Ascending aorta (tissue), 2 donors: Measurements from ENCODE around the gene PRMT3. TPM values are rescaled to one million over a fixed set of nuclear protein-coding genes. Genes with fewer than 3 reads are reported as not detected.
"Not testable (repeated sequence)": the region's sequence is repeated elsewhere in the genome, so short reads cannot be mapped to it uniquely, and the experiment has no call there.

Experiments used
- DNase-seq, 2 donors: peaks; one replicate each; pipeline ENCODE4 v3.0.0-alpha.2; 2019; ENCODE audit warnings: low spot score in 2 of 2
- H3K27ac ChIP-seq, 2 donors: fragments of 200-600 bp; sonication (generic); one replicate each; pipeline ENCODE4 v1.5.1; 2016 to 2017; ENCODE audit warnings: mild to moderate bottlenecking in 1 of 2
- H3K27me3 ChIP-seq: fragments of 200-600 bp; sonication (generic); one replicate; pipeline ENCODE4 v1.5.1; 2017
- H3K36me3 ChIP-seq, 2 donors: fragments of 200-600 bp; sonication (generic); one replicate each; pipeline ENCODE4 v1.5.1; 2016
- H3K4me1 ChIP-seq, 2 donors: fragments of 200-600 bp; sonication (generic); one replicate each; pipeline ENCODE4 v1.5.1; 2016 to 2017; ENCODE audit warnings: mild to moderate bottlenecking in 1 of 2
- H3K4me3 ChIP-seq, 2 donors: fragments of 200-600 bp; sonication (generic); one replicate each; pipeline ENCODE4 v1.5.1; 2016 to 2017; ENCODE audit warnings: mild to moderate bottlenecking in 1 of 2
- H3K9me3 ChIP-seq, 2 donors: fragments of 200-600 bp; sonication (generic); one replicate each; pipeline ENCODE4 v1.5.1; 2016
- intact Hi-C: fragments of 100-400 bp; cut with DNase I; formaldehyde crosslinking; loops from one replicate; pipeline ENCODE4 v1.15.1; 2023
- total RNA-seq: library from RNA; depleted of rRNA; stranded (reverse); fragments of >200 nt; gene quantifications from one replicate; pipeline ENCODE4 v1.1.0, GENCODE V29; 2016
- TF ChIP-seq, protein P1 (sequence below), 3 experiments: fragments of 200-600 bp in 2 of 3; fragments of 450-650 bp in 1 of 3; sonication (generic) in 2 of 3; IDR thresholded peaks; one replicate each; pipeline ENCODE4 v1.5.1; 2016 to 2019; ENCODE audit warnings: antibody characterized with exemption in 3 of 3, mild to moderate bottlenecking in 1 of 3, moderate library complexity in 1 of 3

PRMT3 gene
- total RNA-seq, 1 donor from 2014 or later: 1.2 TPM

DNA sequence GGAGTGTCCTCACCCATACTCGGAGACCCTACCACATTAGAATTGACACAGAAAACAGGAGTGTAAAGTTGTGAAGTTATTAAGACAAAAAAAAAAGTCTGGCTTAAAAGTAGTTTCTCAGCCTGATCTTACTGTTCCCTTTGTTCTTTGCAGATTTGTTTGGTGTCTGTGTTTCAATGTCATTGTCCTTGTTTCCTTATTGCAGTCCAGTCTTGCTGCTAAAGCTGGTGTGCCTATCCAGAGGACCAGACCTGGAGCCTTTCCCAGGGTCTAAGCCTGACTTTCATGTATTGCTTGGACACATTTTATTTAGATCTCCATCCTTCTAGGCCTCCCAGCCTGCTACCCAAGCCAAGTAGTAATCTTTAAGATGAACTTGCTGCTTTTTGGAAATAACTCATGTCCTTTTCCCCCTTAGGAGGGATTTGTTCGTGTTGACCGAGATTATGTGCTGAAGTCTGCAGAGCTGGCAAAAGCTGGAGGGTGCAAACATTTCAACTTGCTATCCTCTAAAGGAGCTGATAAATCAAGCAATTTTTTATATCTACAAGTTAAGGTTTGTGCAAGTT is 11.3 kb upstream of the PRMT3 start:
- Histone ChIP-seq H3K27ac (no peak overlapping the region), H3K27me3 (no peaks in the 10 kb centered on the region), H3K36me3 (peaks cover 24 to 31% of the 10 kb centered on the region in 2 donors), H3K9me3 (no peaks in the 10 kb centered on the region), H3K4me3 (no peak overlapping the region), H3K4me1 (no peaks in the 10 kb centered on the region)
- no peak for DNase-seq
- intact Hi-C loops: no loop called here
- TF ChIP-seq, protein P1, sequence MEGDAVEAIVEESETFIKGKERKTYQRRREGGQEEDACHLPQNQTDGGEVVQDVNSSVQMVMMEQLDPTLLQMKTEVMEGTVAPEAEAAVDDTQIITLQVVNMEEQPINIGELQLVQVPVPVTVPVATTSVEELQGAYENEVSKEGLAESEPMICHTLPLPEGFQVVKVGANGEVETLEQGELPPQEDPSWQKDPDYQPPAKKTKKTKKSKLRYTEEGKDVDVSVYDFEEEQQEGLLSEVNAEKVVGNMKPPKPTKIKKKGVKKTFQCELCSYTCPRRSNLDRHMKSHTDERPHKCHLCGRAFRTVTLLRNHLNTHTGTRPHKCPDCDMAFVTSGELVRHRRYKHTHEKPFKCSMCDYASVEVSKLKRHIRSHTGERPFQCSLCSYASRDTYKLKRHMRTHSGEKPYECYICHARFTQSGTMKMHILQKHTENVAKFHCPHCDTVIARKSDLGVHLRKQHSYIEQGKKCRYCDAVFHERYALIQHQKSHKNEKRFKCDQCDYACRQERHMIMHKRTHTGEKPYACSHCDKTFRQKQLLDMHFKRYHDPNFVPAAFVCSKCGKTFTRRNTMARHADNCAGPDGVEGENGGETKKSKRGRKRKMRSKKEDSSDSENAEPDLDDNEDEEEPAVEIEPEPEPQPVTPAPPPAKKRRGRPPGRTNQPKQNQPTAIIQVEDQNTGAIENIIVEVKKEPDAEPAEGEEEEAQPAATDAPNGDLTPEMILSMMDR (IDR thresholded peaks at IDR 0.05): no peak

DNA sequence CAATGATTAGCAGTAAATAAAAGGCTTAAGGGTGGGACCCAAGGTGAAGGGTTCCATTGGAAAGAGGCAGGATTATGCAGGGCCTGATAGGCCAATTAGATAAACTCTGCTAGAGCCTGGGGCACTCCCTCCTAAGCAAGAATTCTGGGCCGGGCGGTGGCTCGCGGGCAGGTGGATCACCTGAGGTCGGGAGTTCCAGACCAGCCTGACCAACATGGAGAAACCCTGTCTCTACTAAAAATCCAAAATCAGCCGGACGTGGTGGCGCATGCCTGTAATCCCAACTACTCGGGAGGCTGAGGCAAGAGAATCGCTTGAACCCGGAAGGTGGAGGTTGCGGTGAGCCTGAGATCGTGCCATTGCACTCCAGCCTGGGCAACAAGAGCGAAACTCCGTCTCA is 1.5 kb upstream of the PRMT3 start:
- H3K27ac ChIP-seq, H3K27me3 ChIP-seq, DNase-seq, H3K4me3 ChIP-seq, H3K9me3 ChIP-seq, H3K4me1 ChIP-seq: not testable (repeated sequence)
- peaks cover 10 to 24% of the 10 kb centered on the region in 2 donors for H3K36me3 ChIP-seq
- intact Hi-C loops: loop anchor here (5.0 kb wide), 1 partner anchor 226 kb away; no protein-coding TSS in a partner anchor

DNA sequence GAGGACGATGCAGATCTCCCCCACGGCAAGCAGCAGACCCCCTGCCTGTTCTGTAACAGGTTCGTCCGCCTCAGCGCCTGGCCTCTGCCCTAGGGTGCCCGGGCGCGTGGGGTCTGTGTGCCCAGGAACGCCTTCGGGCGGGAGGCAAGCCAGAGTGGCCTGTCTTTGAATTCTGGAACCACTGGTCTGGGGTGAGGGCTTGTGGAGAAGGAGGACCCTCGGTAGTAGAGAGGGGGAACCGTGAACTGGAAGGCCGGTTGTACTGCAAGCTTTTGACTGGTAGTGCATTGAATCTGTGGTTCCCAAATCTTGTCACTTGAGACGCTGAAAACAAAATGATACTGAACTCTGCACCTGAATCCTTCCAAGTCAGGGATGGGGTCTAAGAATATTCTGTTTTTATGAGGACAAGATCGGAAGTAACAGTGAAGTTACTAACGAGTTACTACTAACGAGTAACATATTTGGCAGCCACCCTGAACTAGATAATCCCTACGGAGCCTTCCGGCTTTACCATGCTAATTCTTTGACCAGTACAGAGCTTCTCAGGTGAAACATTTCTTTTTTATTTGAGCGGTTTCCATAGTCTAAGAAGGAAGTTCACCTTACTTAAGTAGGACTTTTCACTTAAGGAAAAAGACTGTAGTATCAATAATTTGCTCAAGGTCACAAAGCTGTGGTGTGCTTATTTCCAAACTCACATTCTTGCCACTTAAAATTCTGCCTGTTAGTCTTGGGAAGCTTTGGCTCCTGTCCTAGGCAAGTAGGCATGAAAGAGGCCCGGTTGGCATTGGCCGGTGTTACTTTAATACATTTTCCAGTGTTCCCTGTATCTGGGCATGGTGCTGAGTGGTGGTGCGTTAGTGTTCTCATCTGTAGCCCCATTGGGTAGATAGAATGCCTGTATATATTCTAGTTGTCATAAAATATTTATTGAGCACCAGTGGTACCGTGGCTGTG is 860 bp downstream of the PRMT3 start:
- TF ChIP-seq, protein P1 (IDR thresholded peaks at IDR 0.05): no peak
- no peak for DNase-seq
- peaks cover 0 to 5% of the 10 kb centered on the region in 2 donors for H3K4me1 ChIP-seq
- intact Hi-C loops: loop anchor here (5.0 kb wide), 1 partner anchor 224 kb away; no protein-coding TSS in a partner anchor
- H3K36me3 ChIP-seq: peaks cover 6 to 15% of the 10 kb centered on the region in 2 donors
- H3K27me3 ChIP-seq: no peaks in the 10 kb centered on the region
- peak overlapping the region; percentile 84 to 88 for H3K4me3 ChIP-seq
- H3K27ac ChIP-seq: peak overlapping the region; percentile 86 to 91
- H3K9me3 ChIP-seq: no peaks in the 10 kb centered on the region

DNA sequence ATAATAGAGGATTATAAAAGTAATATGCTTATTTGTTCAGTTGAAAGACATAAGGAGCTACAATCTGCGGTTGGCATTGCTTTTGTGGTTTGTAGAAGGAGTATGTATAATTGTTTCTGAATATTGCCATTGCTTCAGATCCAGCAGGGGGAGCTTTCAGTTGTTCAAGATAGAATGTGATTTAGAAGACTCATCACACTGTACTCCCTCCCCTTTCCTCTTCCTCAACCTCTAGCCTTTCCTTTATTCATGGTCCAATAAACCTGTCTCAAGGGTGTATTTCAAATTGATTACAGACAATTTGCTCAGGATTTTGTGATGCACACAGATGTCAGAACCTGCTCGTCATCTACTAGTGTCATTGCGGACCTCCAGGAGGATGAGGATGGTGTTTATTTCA is 9.8 kb downstream of the PRMT3 start:
- Histone ChIP-seq H3K36me3 (peaks cover 5 to 41% of the 10 kb centered on the region in 2 donors), H3K4me3 (no peak overlapping the region), H3K27me3 (no peaks in the 10 kb centered on the region), H3K27ac (no peak overlapping the region), H3K4me1 (no peaks in the 10 kb centered on the region), H3K9me3 (no peaks in the 10 kb centered on the region)
- intact Hi-C loops: no loop called here
- DNase-seq: no peak
- TF ChIP-seq, protein P1 (IDR thresholded peaks at IDR 0.05): peak in 2 of 3 experiments; percentile 11 to 26

DNA sequence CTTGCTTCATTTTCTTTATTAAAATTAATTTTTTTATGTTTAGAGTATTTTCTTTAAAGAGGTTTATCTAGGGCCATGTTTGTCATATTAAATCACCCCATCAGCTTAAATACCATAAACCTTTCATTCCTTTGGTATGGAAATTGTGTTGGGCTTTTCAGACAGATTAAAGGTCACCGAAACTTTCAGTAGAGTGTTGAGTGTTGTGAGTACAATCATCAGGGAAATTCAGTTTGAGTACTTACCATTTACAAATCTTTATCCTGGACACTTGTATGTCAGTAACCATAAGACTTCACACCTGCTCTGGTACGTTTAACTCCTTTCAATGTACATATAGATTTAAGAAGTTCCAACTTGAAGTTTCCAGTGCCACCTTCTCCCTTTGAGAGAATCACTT is 12.0 kb downstream of the PRMT3 start:
- peaks cover 5 to 46% of the 10 kb centered on the region in 2 donors for H3K36me3 ChIP-seq
- TF ChIP-seq, protein P1 (IDR thresholded peaks at IDR 0.05): no peak
- intact Hi-C loops: no loop called here

DNA sequence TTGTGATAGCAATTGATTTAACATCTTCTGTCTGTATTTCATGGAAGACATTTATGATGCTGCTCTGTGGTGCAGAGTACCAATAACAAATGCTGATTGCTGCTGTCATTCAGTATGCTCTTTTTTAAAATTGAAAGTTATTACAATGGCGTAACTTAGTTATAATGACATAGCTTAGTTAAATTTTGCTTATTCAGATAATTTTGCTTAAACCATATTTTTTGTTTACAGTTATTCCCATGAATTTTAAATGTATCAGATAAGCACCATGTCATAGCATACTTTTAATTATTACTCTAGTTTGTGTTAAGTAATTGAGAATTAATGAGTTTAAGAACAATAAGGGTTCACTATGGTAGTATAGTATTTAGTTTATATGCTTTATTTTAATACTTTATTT is 15.5 kb downstream of the PRMT3 start:
- no peaks in the 10 kb centered on the region for H3K9me3 ChIP-seq
- no peaks in the 10 kb centered on the region for H3K27me3 ChIP-seq
- no peak for DNase-seq
- H3K27ac ChIP-seq: no peak overlapping the region
- no peaks in the 10 kb centered on the region for H3K4me1 ChIP-seq
- TF ChIP-seq, protein P1 (IDR thresholded peaks at IDR 0.05): no peak
- intact Hi-C loops: no loop called here
- H3K36me3 ChIP-seq: peaks cover 5 to 36% of the 10 kb centered on the region in 2 donors
- H3K4me3 ChIP-seq: no peak overlapping the region

More for the DNA sequence above, 12.0 kb downstream of the PRMT3 start:
- Histone ChIP-seq H3K27me3 (no peaks in the 10 kb centered on the region), H3K9me3 (no peaks in the 10 kb centered on the region), H3K4me1 (no peaks in the 10 kb centered on the region), H3K4me3 (no peak overlapping the region), H3K27ac (no peak overlapping the region)
- DNase-seq: no peak
